Activated CD8-positive, alpha-beta memory T cell treated with anti-CD3 and anti-CD28 coated beads for 4 hours (primary cell): Measurements from ENCODE around the gene LEUTX.
"Not testable (repeated sequence)": the region's sequence is repeated elsewhere in the genome, so short reads cannot be mapped to it uniquely, and the experiment has no call there.

Source experiments
- DNase-seq, 2 donors: peaks; one replicate each; pipeline ENCODE4 v3.0.0-alpha.2; 2020; ENCODE audit warnings: low read depth in 2 of 2

The LEUTX gene, protein sequence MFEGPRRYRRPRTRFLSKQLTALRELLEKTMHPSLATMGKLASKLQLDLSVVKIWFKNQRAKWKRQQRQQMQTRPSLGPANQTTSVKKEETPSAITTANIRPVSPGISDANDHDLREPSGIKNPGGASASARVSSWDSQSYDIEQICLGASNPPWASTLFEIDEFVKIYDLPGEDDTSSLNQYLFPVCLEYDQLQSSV

DNA sequence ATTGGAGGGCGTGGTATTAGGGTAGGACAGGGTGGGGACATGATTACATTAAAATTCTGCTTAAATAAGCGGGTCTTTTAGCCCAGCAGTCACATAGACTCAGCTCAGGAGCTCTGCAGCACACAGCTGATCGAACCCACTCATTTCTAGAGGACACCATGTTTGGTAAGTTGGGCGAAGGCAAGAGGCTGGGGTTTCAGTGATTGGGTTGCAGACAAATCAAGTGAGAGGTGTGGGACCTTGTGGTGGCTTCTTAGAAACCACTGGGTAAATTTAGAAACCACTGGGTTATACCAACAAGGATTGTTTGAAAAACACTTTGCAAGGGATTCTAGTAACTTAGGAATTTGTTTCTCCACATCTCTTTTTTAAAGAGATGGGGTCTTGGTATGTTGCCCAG lies at the start of gene LEUTX:
TSS of gene LEUTX (plus strand) at position 92 of the 400 bp plus-strand sequence. CDS start at position 159, 67 bp downstream.
- no peak for DNase-seq

DNA sequence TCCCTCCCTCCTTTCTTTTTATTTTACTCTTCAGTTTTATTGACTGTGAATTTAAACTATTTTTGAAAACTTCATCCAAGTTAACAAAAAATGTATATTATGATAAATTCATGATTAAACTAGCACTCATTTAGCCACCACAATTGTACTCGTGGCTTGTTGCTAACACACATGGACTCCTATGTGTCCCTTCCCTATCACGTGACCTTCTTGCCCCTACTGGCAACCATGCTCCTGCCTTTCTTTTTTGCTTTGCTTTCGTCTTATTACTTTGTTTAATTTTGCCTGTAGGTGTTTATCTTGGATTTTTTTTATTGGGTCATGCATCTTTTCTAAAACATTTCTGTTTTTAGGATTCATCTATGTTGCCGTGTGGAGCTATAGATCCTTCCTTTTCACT lies 49.1 kb upstream of the LEUTX start:
- DNase-seq, result no peak

DNA sequence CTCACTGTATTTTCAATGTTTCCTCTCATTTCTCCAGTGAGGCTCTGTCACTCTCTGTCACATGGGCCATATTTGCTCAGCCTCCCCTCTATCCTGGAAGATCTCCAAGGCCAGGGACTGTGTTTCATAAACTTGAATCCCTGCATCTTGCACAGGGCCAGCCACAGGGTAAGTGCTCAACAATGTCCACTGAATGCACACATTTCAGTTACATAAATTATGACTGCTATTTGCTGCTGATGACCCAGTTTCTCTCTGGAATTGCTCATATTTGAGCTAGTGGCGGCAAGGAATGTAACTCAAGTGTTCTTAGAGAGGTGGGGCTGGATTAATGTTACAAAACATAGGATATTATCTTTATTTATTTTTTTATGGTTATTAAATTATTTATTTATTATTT lies 47.0 kb upstream of the LEUTX start:
- DNase-seq, result no peak

DNA sequence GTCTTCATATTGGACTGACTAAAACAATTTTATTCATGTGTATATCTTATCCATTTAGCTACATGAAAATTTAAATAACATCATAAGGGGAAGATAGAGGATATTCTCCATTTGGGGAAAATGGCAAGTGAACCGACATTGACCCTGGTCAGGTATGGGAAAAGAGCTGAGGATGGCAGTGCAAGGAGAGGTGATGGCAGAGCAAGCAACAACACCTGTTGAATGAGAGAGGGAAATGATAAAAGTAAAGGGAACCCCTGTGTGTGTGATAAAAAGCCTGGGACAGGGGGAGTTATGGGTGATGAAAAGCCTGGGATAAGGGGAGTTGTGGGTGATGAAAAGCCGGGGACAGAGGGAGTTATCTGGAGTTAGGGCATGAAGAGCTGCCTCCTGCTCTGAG lies 44.8 kb upstream of the LEUTX start:
- no peak for DNase-seq

DNA sequence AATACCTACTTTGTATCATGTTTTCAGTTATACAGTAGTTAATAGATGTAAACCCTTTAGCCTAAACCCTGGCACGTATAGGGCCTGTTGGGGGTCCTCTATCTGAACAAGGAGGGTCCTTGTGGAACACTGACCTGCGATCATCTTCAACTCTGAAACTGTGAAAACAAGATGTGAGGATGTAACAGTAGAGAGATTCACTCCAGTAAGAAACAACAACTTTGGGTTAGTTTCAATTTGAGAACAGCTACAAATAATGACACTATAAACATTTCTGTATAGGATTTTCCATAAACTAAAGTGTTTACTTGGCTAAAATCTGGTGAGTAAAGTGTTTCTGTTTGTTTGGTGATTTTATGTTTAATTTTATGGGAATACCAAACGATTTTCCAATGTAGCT lies 43.0 kb upstream of the LEUTX start:
- DNase-seq, result no peak

DNA sequence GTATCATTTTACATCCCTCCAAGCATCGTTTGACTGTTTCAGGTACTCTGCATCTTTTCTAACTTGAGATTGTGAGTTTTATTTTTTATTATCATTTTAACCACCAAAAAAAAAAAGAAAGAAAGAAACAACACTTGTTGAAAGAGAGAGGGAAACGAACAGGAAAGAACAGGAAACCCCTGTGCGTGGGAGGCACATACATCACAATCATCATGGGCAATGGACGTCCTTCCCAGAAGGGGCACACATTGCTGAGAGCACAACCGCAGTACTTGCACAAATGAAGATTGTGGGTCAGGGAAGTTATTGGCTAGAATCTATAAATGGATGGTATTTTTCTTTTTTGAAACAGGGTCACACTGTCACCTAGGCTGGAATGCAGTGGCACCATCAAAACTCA lies 42.6 kb upstream of the LEUTX start:
- DNase-seq, result no peak

DNA sequence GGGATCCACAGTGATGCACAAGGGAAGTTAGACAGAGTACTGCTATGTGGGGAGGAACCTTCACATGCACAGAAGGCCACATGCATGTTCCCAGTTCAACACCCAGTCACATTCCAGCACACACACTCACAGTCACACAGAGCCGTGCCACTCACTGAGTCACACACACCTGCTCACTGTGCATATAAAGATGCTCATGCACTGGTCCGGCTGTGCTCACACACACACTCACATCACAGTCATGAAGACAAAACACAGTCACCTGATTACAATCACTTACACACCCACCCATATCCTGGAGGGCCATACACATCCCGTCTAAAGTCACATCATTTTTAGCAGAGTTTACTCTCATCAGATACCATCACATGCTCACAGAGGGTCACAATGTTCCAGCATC lies 41.3 kb upstream of the LEUTX start:
- DNase-seq, result no peak

DNA sequence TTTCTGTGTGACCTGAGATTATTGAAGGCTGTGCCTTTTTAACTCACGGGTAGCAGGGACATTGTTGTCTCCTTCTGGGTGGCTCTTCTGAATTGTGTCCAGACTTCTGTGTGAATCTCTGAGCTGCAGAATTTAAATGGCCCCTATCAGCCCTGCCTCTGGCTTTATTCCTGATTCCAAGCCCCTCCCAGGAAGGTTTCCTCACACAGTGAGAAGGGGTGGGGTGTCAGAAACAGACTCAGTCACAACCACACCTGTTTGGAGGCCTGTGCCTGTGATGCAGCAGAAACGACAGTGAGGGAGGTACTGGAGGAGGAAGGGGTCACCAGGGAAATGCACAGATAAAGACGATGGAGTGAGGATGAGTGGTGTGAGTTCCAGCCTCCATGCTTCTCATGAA lies 40.8 kb upstream of the LEUTX start, which contains the start of gene CLC:
TSS of gene CLC (minus strand) at position 139 of the 400 bp plus-strand sequence. CDS start at position 62, 77 bp downstream.
- DNase-seq, result no peak

DNA sequence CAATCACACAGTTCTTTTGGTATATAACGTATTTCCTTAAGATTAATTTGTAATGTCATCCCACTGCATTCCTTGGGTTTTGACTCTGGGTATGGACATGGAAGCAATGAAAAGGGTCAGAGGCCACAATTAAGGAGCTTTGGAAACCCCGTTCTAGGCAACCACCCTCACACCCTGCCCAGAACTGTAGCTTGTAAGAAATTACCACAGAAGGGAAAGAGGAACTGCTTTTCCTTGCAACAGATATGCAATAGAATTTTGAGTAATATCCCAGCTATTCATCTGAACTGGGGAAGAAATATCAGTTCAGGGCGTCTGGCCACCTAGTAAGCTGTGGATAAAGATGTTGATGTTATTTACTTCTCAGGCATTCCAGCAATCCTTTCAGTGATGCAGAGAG lies 39.8 kb upstream of the LEUTX start:
- no peak for DNase-seq

DNA sequence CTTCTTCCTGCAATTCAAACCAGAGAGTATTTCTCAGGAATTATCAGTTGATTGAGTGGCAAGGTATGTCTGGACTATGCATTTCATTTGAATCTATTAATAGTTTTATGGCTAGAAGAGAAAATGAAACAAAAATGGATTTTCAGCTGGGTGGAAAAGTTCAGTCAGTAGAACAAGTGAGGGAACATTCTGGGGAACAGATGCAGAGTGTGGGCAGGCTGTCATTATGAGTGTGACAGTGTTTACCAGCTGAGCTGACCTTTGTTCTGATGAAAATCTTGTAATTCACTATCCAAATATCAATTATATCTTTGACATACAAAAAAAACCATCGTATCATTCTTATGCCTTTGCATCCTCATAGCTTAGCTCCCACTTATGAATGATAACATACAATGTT lies 38.3 kb upstream of the LEUTX start:
- no peak for DNase-seq

DNA sequence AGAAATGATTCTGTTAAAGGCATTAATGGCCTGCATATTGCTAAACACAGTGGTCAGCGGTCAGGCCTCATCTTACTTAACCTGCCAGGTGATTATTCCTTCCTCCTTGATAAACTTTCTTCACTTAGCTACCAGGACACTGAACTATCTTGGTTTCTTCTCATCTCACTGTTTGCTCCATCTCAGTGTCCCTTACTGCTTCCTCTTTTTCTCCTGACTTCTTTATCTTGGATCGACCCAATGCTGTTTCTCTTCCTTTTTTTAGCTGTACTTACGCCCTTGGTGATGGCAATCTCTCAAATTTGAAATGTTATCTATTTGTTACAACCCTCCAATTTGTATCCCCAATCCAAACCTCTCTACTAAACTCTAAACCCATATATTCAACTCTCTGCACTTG lies 33.0 kb upstream of the LEUTX start:
- no peak for DNase-seq

DNA sequence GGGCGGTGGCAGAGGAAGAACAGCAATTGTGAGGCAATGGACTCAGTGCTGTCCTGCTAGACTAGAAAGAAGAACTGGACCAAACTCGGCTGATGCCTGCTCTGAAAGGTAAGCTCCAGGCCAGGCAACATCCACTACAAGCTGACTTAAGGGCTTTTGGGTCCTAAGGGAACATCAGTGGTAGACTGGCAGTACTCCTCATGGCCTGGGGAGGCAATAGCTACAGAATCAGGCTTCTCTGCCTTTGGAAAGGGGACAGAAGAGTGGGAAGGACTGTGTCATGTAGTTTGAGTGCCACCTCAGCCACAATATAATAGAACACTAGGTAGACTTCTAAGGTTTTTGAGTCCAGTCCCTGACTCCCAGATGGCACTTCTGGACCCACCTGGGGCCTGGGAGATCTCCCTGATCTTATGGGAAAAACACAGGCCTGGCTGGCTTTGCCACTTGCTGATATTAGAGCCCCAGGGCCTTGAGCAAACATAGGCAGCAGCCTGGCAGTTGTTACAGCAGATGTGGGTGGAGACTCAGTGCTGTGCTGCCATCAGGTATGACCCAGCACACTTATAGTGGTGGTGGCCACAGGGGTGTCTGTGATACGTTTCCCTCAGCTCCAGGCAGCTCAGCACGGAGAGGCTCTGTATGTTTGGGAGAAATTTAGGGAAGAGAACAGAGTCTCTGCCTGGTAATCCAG lies 31.7 kb upstream of the LEUTX start:
- no peak for DNase-seq

DNA sequence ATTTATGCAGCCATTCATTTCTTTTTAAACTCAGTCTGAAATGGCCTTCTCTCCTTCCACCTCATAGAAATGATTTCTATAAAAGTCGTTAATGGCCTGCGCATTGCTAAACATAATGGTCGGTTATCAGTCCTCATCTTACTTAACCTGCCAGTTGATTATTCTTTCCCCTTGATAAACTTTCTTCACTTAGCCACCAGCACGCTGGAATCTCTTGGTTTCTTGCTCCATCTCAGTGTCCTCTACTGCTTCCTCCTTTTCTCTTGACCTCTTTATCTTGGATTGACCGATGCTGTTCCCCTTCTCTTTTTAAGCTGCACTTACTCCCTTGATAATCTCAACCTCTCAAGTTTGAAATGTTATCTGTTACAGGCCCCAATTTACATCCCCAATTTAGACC lies 28.7 kb upstream of the LEUTX start:
- DNase-seq, result no peak

DNA sequence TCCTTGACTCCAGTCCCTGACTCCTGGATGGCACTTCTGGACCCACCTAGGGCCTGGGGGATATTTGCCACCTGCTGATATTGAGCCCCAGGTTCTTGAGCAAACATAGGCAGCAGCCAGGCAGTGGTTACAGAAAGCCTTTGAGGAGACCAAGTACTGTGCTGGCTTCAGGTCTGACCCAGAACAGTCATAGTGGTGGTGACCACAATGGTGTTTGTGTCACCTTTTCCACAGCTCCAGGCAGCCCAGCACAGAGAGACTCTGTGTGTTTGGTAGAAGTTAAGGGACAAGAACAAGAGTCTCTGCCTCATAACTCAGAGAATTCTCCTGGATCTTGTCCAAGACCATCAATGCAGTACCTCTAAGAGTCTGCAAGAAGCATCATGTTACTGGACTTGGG lies 26.3 kb upstream of the LEUTX start:
- no peak for DNase-seq

DNA sequence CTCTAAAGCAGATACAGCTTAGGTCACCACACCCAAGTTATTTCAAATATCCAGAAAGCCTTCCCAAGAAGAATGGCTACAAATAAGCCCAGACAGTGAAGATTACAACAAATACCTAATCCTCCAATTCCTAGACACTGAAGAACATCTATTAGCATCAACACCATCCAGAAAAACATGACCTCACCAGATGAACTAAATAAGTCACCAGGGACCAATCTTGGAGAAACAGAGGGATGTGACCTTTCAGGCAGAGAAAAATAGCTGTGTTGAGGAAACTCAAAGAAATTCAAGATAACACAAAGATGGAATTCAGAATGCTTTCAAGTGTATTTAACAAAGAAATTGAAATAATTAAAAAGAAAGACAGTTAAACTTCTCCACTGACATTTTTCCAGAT lies 25.9 kb upstream of the LEUTX start:
- no peak for DNase-seq

DNA sequence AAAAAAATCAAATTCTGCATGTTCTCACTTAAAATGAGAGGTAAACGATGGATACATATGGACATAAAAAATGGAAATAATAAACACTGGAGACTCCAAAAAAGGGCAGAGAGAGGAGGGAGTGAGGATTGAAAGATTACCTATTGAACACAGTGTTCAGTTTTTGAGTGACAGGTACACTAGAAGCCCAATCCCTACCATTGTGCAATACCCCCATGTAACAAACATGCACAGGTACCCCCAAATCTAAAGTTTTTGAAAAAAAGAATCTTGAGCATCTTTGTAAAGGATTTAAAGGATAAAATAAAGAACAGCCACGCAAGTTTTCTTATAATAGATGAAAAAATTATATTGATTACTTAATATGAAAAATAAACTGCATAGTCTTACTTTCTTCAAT lies 24.1 kb upstream of the LEUTX start:
- DNase-seq, result no peak

DNA sequence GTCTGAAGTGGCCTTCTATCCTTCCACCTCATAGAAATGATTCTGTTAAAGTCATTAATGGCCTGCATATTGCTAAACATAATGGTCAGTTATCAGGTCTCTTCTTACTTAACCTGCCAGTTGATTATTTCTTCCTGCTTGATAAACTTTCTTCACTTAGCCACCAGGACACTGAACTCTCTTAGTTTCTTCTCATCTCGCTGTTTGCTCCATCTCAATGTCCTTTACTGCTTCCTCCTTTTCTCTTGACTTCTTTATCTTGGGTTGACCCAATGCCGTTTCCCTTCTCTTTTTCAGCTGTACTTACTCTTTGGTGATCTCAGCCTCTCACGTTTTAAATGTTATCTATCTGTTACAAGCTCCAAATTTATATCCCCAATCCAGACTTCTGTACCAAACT lies 23.7 kb upstream of the LEUTX start:
- DNase-seq, result no peak

DNA sequence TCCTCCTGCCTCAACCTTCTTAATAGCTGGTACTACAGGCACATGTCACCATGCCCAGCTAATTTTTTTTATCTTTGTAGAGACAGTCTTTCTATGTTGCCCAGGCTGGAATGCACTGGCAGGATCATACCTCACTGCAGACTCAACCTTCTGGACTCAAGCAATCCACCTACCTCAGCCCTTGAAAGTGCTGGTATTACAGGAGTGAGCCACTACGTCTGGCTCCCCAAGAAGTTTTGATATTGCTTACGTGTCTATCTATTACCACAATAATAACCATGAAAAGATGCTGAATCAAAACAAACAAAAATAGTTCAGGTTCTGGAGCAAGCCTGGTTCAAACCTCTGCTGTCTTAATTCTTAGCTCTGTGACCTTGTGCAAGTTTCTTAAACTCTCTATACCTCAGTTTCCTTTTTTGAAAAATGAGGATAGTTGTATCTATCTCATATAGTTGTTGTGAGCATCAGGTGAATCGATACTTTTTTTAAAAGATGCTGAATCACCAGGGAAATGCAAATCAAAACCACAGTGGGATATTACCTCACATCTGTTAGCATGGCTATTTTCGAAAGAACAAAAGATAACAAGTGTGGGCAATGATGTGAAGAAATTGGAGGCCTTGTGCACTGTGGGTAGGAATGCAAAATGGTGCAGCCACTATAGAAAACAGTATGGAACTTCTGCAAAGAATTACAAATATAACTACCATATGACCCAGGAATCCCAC lies 19.0 kb upstream of the LEUTX start:
- no peak for DNase-seq

DNA sequence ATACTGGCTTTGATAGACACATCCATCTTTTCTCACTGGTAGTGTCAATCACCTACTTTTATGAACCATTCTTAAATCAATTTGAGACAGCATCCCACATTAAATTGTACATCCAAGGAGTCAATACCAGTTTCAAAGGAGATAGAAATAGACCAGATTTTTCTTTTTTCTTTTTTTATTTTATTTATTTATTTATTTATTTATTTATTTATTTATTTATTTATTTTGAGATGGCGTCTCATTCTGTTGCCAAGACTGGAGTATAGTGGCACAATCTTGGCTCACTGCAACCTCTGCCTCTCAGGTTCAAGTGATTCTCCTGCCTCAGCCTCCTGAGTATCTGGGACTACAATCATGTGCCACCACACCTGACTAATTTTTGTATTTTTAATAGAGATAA lies 16.8 kb upstream of the LEUTX start:
- not testable (repeated sequence) for DNase-seq

DNA sequence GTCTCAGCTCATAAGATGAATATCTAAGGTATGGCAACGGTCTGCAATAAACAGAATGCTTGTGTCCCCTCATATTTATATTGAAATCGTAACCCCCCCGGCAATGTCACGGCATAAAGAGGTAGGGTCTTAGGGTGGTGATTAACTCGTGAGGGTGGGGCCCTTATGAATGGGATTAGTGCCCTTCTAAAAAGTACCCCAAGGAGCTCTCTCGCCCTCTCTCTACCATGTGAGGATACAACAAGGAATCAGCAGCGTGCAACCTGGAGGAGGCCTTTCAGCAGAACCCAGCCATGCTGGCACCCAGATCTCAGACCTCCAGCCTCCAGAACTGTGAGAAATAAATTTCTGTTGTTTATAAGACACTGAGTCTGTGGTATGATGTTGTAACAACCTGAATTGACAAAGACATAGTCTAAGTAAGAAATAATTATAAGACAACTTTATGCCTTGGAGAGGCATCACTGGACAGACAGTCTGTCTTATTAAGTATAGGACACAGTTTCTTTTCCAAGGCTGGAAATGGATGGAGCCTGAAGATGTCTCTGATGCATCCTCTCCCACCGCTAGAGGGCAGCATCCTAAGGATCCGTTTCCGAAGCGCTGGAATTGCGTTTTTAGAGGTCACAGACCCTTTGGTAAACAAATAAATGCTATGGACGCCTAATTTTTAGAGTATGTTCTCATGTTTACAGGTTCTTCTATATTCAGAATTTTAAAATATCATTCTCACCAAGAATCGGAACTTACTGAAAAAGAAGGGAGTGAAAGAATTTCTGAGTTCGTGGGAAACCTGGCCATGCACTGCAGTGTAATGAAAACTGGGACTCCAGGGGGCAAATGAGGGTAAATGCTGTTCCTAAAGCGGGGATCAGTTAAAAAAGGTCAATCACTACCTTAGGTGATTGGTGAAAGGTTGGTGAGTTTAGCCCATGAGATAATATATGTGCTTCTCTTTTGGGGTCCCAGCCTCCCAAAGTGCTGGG lies 13.3 kb upstream of the LEUTX start:
- peak; percentile 3 to 7 for DNase-seq

DNA sequence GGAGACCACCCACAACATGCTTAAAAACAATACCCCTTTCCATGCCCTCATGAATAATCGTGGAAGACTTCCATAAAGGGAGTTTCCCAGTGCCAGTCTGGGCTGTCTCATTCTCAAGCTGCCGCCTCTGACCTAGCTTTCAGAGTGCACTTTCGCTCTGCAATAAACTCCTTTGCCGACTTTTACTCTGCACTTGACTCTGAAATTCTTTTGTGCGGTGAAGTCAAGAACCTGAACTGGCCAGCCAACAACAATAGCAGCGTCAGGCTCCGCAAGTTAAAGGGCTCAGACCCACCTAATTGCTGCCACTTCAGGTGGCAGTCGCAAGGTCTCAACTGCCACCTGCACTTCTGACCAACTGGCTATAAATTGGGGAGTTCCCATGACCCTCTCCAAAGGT lies 10.3 kb upstream of the LEUTX start:
- no peak for DNase-seq

DNA sequence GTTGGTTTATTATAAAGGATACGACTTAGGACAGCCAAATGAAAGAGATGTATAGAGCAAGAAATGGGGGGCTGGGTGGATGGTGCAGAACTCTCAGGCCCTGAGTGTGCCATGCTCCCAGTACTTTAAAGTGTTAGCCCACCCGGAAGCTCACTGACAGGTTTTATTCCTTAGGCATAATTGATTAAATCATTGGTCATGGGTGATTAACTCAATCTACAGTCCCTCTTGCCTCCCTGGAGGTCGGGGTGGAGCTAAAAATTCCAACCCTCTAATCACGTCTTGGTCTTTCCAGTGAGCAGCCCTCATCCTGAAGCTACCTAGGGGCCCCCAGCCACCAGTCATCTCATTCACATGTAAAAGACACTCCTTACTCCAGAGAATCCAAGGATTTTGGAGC lies 9.9 kb upstream of the LEUTX start:
- no peak for DNase-seq
